RWPE1 (cell line): ENCODE results near the gene ALDH4A1.

Experiments
- CTCF ChIA-PET: fragments of 350-600 bp; sonication (Branson Sonifier 250); formaldehyde crosslinking; extraction: SDS; loops from one replicate; lab custom pipeline; 2021; lab: Yijun Ruan, JAX
- POLR2A ChIA-PET: fragments of 400-600 bp; formaldehyde crosslinking; extraction: SDS; loops from one replicate; lab custom pipeline; 2020; ENCODE audit warnings: antibody characterized with exemption; ENCODE audit not compliant: low non-redundant PET; lab: Yijun Ruan, JAX
- DNase-seq: peaks from one replicate; pipeline ENCODE4 v3.0.0; 2012; ENCODE audit warnings: low spot score
- H3K27ac ChIP-seq: fragments of 450-650 bp; 2 replicates; pipeline ENCODE4 v1.5.1; 2017
- TF ChIP-seq, protein P1 (sequence below): fragments of 450-650 bp; conservative IDR thresholded peaks from 2 replicates; pipeline ENCODE4 v1.5.1; 2017; ENCODE audit warnings: low read depth, mild to moderate bottlenecking

ALDH4A1 gene

DNA sequence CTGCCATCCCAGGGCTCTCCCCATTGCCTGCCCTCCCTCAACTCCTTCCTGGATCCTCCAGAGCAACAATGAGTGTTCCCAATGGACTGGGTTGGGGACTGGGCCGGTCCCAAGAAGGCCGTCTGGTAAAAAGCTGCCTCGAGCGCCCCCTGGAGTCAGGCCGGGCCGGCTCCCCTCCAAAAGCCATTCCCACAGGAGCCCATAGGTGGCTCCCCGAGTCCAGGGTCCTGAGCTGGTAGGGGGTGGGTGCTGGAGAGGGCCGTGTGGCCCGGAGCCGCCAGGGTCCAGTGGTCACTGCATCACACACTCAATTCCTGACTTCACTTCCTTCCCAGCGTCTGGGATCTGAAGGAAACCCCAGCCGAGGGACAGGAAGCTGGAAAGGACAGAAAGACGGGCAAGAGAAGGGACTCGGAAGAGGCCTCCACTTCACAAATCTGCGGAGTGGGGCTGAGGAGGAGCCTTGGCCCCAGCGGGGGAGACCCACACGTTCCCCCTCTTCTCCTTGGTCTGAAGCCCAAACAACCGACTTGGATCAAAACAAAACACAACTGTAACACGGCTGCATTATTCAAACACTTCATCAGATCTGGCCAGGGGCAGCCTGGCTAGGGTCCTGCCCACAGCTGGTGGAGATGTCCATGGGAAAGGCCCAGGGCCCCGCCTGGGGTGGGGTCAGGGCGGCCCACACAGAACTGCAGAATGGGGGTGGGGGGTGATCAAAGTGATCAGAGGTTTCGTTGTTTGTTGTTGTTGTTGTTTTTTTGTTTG lies 10.9 kb upstream of the ALDH4A1 start:
- POLR2A ChIA-PET = no interaction called here
- TF ChIP-seq, protein P1, sequence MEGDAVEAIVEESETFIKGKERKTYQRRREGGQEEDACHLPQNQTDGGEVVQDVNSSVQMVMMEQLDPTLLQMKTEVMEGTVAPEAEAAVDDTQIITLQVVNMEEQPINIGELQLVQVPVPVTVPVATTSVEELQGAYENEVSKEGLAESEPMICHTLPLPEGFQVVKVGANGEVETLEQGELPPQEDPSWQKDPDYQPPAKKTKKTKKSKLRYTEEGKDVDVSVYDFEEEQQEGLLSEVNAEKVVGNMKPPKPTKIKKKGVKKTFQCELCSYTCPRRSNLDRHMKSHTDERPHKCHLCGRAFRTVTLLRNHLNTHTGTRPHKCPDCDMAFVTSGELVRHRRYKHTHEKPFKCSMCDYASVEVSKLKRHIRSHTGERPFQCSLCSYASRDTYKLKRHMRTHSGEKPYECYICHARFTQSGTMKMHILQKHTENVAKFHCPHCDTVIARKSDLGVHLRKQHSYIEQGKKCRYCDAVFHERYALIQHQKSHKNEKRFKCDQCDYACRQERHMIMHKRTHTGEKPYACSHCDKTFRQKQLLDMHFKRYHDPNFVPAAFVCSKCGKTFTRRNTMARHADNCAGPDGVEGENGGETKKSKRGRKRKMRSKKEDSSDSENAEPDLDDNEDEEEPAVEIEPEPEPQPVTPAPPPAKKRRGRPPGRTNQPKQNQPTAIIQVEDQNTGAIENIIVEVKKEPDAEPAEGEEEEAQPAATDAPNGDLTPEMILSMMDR = peak; percentile 88
- CTCF ChIA-PET = interaction anchor here (0.5 to 2.0 kb wide), 13 partner anchors 10 to 210 kb away, joined by 3 to 21 read pairs (median 3); partner anchors contain the start of gene ALDH4A1
- peak overlapping the region; percentile 66 for H3K27ac ChIP-seq
- DNase-seq = peak; percentile 82

DNA sequence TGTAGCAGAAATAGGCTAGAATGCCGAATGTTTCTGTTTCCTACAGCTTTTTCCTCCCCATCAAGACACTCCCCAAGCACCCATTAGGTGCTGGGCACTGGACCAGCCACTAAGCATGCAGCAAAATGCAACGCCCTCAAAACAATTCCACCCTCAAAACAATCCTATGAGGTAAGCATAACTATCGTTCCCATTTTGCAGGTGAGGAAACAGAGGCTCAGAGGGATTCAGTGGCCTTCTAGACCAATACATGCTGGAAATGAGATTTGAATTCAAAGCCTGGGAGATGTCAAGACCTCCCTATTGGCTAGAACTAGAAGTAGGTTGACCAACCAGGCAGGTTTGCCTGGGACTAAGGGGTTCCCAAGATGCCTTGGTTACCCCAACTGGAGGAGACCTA lies 10.2 kb upstream of the ALDH4A1 start:
- POLR2A ChIA-PET = no interaction called here
- TF ChIP-seq, protein P1 = no peak
- CTCF ChIA-PET = interaction anchor here (0.9 to 2.0 kb wide), 6 partner anchors 9 to 189 kb away, joined by 3 to 21 read pairs (median 6); partner anchors contain the start of gene ALDH4A1
- peak overlapping the region; percentile 66 for H3K27ac ChIP-seq
- DNase-seq = no peak

- ChIA-PET POLR2A (no interaction called here), CTCF (interaction anchor here (0.7 to 1.5 kb wide), 4 partner anchors 25 to 312 kb away, joined by 3 to 4 read pairs (median 3); no protein-coding TSS in a partner anchor)
- peak overlapping the region; percentile 68 for H3K27ac ChIP-seq
- DNase-seq = no peak
- TF ChIP-seq, protein P1 = no peak
Observed at GRCh38 chr1:18908911-18909771, 6.8 kb upstream of the ALDH4A1 start.

DNA sequence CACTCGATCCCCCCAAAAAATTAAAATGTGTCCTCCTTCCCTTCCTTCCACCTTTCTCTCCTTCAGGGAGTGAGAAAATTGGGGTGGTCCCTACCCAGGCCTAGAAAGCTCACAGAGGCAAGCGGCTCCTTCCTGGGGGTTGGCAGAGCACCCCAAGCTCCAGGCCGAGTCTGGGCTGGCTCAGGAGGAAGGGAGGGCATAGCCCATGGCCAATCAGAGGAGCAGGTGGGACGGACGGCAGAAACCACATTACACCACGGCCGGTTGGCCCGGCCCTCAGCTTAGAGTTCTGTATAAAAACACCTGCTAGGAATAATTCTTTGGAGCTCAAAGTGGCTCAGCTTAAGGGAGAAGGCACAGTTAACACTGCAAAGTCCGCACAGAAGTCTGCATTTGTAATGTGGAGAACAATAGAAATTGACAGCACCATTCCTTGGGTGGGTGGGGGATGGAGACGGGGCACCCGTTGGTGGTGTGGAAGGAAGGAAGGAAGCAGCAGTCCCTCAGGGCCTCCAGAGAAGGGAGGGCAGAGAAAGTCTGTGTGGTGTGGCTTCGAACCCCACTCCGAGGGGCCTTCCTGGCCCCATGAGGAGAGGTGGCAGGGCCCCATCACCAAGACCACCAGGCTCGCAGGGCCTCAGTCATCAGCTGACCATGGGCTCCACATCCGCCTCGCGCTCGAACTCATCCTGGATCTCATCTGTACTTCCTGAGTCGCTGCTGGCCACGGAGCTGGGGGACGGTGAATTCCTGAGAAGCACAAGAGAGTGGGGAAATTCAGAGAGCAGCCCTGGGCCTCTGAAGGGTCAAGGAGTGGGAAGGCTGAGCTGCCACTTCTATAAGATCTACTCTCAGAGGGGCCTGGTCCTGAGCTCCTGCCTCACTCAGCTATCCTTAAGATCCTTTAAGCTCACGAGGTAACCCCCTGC lies 5.8 kb upstream of the ALDH4A1 start:
- ChIA-PET POLR2A (no interaction called here), CTCF (interaction anchor here (0.6 to 2.2 kb wide), 10 partner anchors 14 to 311 kb away, joined by 3 to 10 read pairs (median 3); no protein-coding TSS in a partner anchor)
- DNase-seq = no peak
- TF ChIP-seq, protein P1 = no peak
- peak overlapping the region; percentile 68 for H3K27ac ChIP-seq

GRCh38 chr1:18907021-18907916 lies 4.9 kb upstream of the ALDH4A1 start:
- H3K27ac ChIP-seq = peak overlapping the region; percentile 68
- peak; percentile 55 for DNase-seq
- TF ChIP-seq, protein P1 = peak; percentile 88
- ChIA-PET CTCF (interaction anchor here (0.6 to 3.3 kb wide), 23 partner anchors 11 to 343 kb away, joined by 3 to 13 read pairs (median 3); no protein-coding TSS in a partner anchor), POLR2A (no interaction called here)
